Body of pancreas (tissue), 4 donors: ENCODE results near the gene SRSF1. TPM values are rescaled to one million over a fixed set of nuclear protein-coding genes. Genes with fewer than 3 reads are reported as not detected.

Experiments used
- ATAC-seq: fragments of 150-250 bp; one replicate; pipeline ENCODE4 v1.9.1; 2016
- DNase-seq, 4 donors: peaks; one replicate each; pipeline ENCODE4 v3.0.0-alpha.2; 2019
- H3K27ac ChIP-seq, 4 donors: fragments of 200-600 bp; sonication (generic); 1 replicate in 3 of 4; 2 replicates in 1 of 4; pipeline versions ENCODE4 v1.5.1 to v1.6.1; 2016 to 2019; ENCODE audit warnings: mild to moderate bottlenecking in 1 of 4, mixed read lengths in 1 of 4, moderate library complexity in 1 of 4
- H3K27me3 ChIP-seq, 2 donors: fragments of 200-600 bp; sonication (generic); one replicate each; pipeline ENCODE4 v1.6.0; 2016; ENCODE audit warnings: mild to moderate bottlenecking in 1 of 2
- H3K36me3 ChIP-seq, 2 donors: fragments of 200-600 bp; sonication (generic); replicated peaks in 1 of 2; 2 replicates each; pipeline ENCODE4 v1.5.1; 2016; ENCODE audit warnings: low read depth in 2 of 2; ENCODE audit not compliant: insufficient read depth in 1 of 2
- H3K4me1 ChIP-seq: fragments of 200-600 bp; sonication (generic); one replicate; pipeline ENCODE4 v1.6.0; 2016
- H3K4me3 ChIP-seq, 2 donors: fragments of 200-600 bp; sonication (generic); 1 replicate in 1 of 2; 2 replicates in 1 of 2; pipeline ENCODE4 v1.5.1; 2016 to 2019
- H3K9me3 ChIP-seq, 3 donors: fragments of 200-600 bp; sonication (generic); 1 replicate in 2 of 3; 2 replicates in 1 of 3; pipeline ENCODE4 v1.5.1; 2016
- CTCF ChIP-seq, 7 experiments: fragments of 450-650 bp in 4 of 7; fragments of 200-600 bp in 3 of 7; sonication (generic) in 3 of 7; IDR thresholded peaks; one replicate each; pipeline ENCODE4 v1.5.1; 2016 to 2019; ENCODE audit warnings: antibody characterized with exemption in 7 of 7
- POLR2A ChIP-seq, 3 donors: fragments of 450-650 bp; IDR thresholded peaks; one replicate each; pipeline ENCODE4 v1.6.1; 2016; ENCODE audit warnings: antibody characterized with exemption in 3 of 3, mild to moderate bottlenecking in 2 of 3
- WGBS, 2 donors: methylation state at CpG; one replicate each; pipeline ENCODE4 v1.1.5; 2017; 5-methylcytosine and 5-hydroxymethylcytosine counted together
- intact Hi-C: fragments of 100-400 bp; cut with DNase I; formaldehyde crosslinking; loops from one replicate; pipeline ENCODE4 v1.15.1; 2023
- small RNA-seq: library from RNA; depleted of rRNA; stranded (forward); fragments of <200 nt; gene quantifications from one replicate; pipeline ENCODE3, GENCODE V24; 2016
- total RNA-seq, 2 donors: library from RNA; depleted of rRNA; stranded (reverse); fragments of >200 nt; gene quantifications; one replicate each; pipeline ENCODE4 v1.1.0, GENCODE V29; 2016

The SRSF1 gene
- total RNA-seq, 2 donors from 2014 or later, result 76.0 to 139 TPM

GRCh38 chr17:57955183-57955931, 51.7 kb downstream of the SRSF1 start, which contains the start of gene CUEDC1:
Gene CUEDC1 (minus strand): TSS chr17:57955412. CDS start chr17:57885564, 69,848 bp downstream.
- no peaks in the 10 kb centered on the region for H3K36me3 ChIP-seq
- H3K27ac ChIP-seq, result peak within 1 kb of the TSS; percentile 86 to 97 (median 88)
- peak; percentile 27 to 69 (median 61) for TF ChIP-seq POLR2A (IDR thresholded peaks at IDR 0.05)
- TF ChIP-seq CTCF (IDR thresholded peaks at IDR 0.05), result peak in 5 of 7 experiments; percentile 18 to 71 (median 39)
- no peaks in the 10 kb centered on the region for H3K27me3 ChIP-seq
- H3K9me3 ChIP-seq, result no peaks in the 10 kb centered on the region
- ATAC-seq (peak; percentile 89), DNase-seq (peak; percentile 82 to 85 (median 84))
- intact Hi-C loops, result no loop called here
- H3K4me1 ChIP-seq, result peaks cover 29% of the 10 kb centered on the region
- peak within 1 kb of the TSS; percentile 57 to 95 for H3K4me3 ChIP-seq
- 1 to 3% methylated on average over 5 to 54 of the region's 79 CpGs for WGBS, 2 donors

- Histone ChIP-seq H3K36me3 (no peaks in the 10 kb centered on the region), H3K9me3 (no peaks in the 10 kb centered on the region), H3K27ac (peak overlapping the region; percentile 86 to 97 (median 88)), H3K4me1 (peaks cover 35% of the 10 kb centered on the region), H3K4me3 (peak overlapping the region; percentile 57 to 80), H3K27me3 (no peaks in the 10 kb centered on the region)
- peak; percentile 60 for ATAC-seq
- peak; percentile 60 to 75 (median 72) for DNase-seq
- intact Hi-C loops, result no loop called here
- WGBS, 2 donors, result 1 to 2% methylated on average over 17 to 82 of the region's 85 CpGs
- TF ChIP-seq CTCF (IDR thresholded peaks at IDR 0.05) (no peak), POLR2A (IDR thresholded peaks at IDR 0.05) (peak; percentile 33 to 65 (median 61))
Observed at GRCh38 chr17:57954397-57955182, 52.5 kb downstream of the SRSF1 start.

GRCh38 chr17:57953705-57954396, 53.2 kb downstream of the SRSF1 start:
- no peak for TF ChIP-seq CTCF (IDR thresholded peaks at IDR 0.05)
- TF ChIP-seq POLR2A (IDR thresholded peaks at IDR 0.05), result no peak
- Histone ChIP-seq H3K9me3 (no peaks in the 10 kb centered on the region), H3K27ac (peak overlapping the region; percentile 86 to 97 (median 88)), H3K4me1 (peaks cover 40% of the 10 kb centered on the region), H3K4me3 (peak overlapping the region; percentile 57 to 80), H3K36me3 (no peaks in the 10 kb centered on the region), H3K27me3 (no peaks in the 10 kb centered on the region)
- intact Hi-C loops, result no loop called here
- 67 to 73% methylated on average over 13 of the region's 13 CpGs for WGBS, 2 donors
- no peak for DNase-seq
- ATAC-seq, result no peak

Small RNAs within 50 kb of the gene (small RNA-seq; reads per million reads assigned to genes)
- gene AC015813.4, result not detected

Other genes with a start within 250 kb of the SRSF1 start
- gene MRPS23, start 157.2 kb downstream of the SRSF1 start, total RNA-seq, result 10 to 100 TPM in 1 of 2 donors, 1 to 10 TPM in 1; 1.3 to 13.7 TPM
- 10 to 100 TPM; 35.8 to 48.1 TPM for gene CUEDC1, start 51.8 kb downstream of the SRSF1 start, total RNA-seq
- 10 to 100 TPM; 14.5 to 39.4 TPM for gene VEZF1, start 19.0 kb downstream of the SRSF1 start, total RNA-seq
- gene DYNLL2, start 76.2 kb upstream of the SRSF1 start, total RNA-seq, result 10 to 100 TPM; 10.6 to 14.5 TPM
- not detected for gene OR4D1, start 141.1 kb upstream of the SRSF1 start, total RNA-seq
- gene OR4D2, start 159.7 kb upstream of the SRSF1 start, total RNA-seq, result not detected
- gene EPX, start 185.5 kb upstream of the SRSF1 start, total RNA-seq, result not detected
- 10 to 100 TPM; 14.2 to 15.0 TPM for gene MKS1, start 212.0 kb upstream of the SRSF1 start, total RNA-seq
- gene LPO, start 231.3 kb upstream of the SRSF1 start, total RNA-seq, result not detected